Measurements from ENCODE around the gene FARS2.

FARS2 gene

DNA sequence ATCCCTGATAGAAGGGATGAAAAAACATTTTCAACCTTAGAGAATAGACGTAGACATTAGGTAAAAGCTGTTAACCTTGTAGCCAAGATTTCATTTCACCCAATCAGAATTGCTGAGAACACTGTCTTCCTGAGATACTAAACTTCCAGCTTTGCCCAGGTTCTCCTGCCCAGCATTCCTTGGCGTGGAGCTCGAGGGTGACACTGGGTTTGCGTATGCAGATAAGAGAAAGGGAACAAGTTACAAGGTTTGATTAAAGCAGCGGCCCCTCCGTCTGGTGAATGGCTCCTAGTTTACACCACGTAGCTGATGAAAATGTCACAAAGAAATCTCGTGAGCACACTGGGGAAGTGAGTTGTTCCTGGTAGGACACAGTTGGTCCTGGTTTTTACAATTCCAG, 247.8 kb downstream of the FARS2 start:
- DNase-seq (ENCODE audit: low read depth) = no peak

DNA sequence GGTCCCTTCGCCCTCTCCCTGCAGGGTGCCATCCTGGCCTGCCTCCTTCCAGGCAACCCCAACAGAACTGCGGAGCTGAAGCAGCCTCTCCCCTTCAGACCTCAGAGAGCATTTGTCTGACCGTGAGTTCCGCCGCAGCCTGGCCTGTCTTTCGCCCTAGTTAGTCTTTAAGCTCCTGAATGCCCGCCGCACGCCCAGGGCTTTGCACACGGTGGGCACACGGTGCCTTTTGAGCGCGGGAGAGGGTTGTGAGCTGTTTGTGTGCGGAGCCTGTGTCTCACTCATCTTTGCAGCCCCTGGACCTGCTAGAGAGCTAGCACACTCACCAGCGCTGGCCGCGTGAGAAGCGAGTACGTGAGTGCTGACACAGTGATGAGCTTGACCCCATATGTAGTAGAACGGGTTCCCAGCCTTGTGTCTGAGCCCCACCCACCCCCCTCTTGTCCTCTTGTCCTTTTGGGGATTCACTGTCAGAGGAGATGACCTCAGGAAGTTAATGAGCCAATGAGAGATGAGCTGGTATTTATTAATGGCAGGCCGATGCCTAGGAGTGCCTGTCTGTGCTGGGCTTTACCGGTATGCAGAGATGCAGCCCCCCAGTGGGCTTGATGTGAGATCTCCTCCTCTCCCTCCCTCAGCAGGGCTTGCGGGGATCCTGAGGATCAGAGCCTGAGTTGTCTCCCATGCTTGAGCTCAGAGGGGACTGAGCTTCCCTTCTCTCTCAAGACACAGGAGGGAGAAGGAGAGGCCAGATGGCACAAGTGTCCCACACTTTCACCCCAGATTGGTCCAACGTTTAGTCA, 249.2 kb downstream of the FARS2 start:
- DNase-seq (ENCODE audit: low read depth) = no peak

DNA sequence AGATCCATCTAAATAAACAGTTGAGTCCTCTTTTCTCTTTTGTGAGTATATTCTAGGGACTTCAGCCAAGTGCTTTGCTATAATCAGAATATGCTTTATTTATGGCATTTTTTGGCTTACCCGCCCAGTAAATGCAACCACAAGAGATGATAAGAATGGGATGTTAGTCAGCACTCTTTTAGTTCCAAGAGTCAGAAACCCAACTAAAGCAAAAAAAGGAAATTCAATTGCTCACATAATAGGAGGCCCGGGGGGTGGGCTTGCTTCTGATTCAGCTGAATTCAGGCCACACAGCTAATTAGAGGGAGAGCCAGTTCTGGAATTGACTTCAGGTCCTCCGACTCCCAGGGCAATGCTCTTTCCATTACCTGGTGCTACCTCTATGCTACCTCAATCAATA, 250.6 kb downstream of the FARS2 start:
- no peak for DNase-seq (ENCODE audit: low read depth)

DNA sequence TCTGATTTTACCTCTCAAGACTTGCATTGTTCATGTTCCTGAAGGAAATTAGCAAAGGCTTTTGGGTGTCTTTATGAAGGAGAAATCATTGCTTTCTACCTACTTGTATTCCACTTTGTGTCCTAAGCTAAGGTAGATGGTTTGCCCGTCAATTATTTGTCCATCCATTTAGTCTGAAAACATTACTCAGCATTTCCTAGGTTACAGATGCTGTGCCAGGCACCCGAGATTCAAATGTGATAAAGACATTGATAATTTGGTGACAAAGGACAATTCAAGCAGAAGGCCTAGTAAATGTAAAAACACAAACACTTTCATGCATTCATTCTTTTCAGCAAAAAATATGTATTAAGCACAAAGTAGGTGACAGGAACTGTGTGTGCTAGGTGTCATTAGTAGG, 251.1 kb downstream of the FARS2 start:
- DNase-seq (ENCODE audit: low read depth) = no peak

DNA sequence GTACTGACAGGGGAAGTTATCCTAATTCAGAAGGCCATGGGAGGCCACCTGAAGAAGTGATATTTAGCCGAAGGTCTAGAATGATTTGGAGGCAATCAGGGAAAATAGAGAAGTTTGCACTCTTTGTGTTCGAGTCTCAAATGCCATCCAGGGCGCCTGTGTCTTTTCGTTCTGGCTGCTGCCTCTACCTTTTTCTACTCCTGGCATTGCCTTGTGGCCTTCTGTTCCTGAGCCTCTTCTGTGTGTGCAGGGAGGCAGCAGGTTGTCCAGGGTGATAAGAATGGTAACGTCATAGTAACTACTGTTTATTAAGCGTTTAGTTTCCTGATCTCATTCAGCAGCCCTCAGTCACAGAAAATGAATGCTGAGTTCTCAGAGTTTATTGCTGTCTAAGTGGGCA, 252.1 kb downstream of the FARS2 start:
- no peak for DNase-seq (ENCODE audit: low read depth)

DNA sequence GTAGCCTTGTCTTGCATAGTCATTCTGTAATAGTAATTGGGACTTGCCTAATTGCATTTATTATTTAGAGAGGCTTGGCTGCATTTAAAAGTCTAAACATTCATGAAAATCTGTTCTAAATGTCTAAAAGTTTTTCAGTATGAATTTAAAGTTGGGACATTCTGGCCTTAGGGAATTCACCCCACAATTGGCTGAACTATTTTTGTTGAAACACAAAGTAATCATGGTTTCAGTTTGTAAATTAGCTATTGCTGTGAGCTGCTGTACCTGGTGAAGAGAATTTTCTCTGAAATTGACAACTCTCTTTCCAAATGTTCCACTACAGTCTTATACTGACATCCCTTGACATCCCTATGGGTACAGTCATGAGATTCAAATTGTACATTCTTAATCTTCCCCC, 253.0 kb downstream of the FARS2 start:
- DNase-seq (ENCODE audit: low read depth) = no peak

DNA sequence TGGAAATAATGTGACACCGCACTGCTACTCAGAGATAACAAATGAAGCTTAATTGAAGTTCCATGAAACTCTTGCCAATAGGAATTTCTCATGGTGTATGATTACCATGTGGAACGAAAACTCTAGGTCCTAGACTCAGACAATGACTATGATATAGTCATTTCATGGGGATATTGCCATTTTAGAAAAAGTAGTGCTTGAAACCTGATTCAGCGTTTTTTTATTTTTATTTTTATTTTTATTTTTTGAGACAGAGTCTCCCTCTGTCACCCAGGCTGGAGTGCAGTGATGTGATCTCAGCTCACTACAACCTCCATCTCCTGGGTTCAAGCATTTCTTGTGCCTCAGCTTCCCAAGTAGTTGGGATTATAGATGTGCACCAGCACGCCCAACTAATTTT, 253.9 kb downstream of the FARS2 start:
- no peak for DNase-seq (ENCODE audit: low read depth)

DNA sequence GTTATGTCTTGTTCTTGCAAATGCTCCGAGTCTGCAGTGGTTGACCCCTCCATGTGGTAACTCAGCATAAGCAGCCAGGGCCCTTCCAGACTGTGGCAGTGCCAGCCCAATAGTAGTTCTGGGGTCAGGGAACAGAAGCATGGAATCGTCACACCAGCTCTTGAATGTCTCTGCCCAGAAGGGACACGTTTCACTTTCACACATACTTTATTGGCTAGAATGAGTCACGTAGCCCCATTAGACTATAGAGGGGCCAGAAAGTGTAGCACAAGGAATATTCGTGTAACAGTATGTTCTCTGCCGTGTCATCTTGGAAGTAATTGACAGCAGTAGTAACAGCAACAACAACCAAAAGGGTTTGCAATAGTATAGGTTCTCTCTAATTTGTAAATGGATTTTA, 254.7 kb downstream of the FARS2 start:
- DNase-seq (ENCODE audit: low read depth) = no peak

DNA sequence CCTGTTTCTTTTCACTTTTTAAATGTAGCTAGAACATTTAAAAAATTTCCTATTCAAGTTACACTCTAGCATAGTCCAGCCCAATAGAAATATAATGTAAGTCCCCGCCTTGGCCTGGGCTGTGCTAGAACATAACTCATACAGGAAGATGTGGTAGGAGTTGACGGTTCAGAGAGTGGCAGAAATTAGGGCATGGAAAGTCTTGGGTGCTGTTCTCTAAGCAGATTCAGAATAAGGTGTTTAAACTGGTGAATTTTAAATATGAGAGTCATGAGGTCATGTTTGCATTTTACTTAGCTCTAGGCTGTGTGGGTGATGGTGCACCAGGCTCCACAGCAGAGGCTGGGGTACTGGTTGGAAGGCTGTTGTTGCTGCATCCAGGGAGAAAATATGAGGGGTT, 256.5 kb downstream of the FARS2 start:
- no peak for DNase-seq (ENCODE audit: low read depth)

DNA sequence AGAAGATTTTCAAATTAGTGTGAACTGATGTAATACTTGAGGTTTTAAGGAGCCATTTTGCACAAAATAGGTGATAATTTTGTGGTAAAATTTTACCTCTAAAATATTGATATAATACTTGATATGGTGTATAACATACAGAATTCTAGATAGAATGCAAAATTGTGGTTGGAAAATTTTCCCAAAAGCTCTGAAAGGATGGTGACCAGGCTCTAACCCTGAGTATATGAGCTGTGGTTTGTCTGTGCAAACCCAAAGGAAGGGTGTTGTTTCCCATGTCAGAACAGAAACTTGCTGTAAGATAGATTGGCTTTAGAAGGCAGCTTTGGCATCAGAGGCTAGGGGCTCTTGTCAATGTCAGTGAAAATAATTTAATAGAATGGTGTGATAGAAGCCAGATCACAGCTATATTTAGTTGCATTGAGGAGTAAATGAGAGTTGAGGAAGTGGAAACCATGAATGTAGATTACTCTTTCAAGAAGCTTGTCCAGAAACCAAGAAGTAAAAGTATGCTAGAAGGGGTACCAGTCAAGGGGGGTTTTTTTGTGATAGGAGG, 257.7 kb downstream of the FARS2 start:
- no peak for DNase-seq (ENCODE audit: low read depth)

DNA sequence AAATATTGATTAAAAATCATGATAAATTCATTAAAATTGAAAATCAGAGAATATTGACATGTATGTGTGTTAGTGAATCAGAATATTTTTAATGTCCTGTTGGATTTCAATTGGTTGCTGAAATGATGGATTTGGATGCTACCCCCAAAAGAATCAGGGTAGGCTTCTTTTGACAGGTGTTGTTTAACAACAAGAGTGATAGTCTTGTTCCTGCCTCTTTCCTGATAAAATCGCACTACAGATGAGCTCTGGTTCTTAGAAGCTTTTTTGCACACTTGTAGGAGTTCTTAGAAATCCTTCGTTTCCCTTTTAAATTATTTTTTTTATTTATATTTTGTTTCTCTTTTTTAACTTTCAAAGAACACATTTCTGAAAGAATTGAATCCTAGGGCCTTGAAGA, 259.5 kb downstream of the FARS2 start:
- DNase-seq (ENCODE audit: low read depth) = no peak

DNA sequence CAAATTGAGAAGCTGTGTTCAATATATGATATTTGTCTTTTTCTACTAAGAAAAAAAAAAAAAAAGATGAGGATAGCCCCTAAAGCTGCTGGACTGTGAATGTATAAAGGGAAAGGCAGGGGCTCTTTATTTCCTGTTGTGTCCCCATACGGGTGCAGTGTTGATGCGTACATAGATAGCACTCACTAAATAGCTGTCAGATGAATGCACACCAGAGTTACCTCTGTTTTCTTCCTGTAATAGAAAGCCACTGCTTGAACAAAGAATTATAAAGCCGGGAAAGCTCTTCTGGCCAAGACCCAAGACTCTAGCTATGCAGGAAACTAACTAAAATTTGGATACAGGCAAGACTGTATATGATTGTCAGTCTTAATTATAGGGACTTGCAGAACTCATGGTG, 260.0 kb downstream of the FARS2 start:
- DNase-seq (ENCODE audit: low read depth) = no peak

DNA sequence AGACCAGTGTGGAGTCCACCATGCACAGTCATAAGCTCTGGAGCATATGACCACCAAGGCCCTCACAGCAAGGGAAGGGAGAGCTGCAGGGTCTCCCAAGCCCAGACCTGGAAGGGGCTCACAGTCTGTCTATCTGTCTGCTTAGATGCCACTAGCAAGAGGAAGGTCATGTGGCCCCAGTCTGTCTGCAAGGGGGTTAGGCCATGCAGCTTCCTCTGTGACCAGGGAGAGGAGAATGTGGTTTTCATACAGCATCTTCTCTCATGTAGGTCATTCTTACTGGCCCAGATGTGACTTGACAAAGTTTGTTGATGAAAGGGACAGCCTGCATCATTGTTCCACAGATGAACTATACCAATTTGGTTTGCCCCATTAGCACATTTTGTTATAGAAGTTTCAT, 260.8 kb downstream of the FARS2 start:
- no peak for DNase-seq (ENCODE audit: low read depth)

DNA sequence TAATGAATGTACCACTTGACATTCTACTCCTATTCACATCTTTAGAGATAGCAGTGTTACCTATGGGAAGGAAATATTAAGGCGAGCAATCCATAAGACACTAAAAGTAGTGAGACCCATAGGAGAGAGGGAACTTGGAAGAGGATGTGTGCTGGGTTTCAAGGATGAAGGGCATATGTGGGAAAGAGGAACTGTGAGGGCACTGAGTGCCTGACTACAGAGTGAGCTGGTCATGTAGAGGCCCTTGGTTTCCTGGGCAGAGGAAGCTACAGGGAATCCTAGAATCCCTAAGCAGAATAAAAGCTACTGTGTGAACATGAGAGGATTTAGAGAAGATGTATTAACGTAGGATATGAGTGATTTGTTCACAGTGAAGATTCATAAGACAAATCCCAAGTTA, 262.8 kb downstream of the FARS2 start:
- DNase-seq (ENCODE audit: low read depth) = no peak

DNA sequence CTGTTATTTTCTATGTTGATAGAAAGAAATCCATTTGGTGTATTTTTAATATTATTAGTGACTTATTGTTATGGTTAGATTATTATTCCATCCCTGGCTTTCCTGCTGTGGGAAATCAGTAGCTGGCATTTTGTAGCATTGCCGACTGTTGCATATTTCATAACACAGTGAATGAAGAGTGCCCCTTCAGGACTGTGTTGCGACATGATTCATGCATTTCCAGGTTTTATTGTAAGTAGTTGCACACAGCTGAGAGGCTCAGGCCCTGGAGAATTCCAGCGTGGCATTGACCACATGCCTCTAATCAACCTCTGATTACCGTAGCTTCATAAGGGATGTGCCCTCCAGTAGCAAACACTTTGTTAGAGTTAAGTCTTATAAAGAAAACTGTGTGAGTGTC, 263.9 kb downstream of the FARS2 start:
- no peak for DNase-seq (ENCODE audit: low read depth)

DNA sequence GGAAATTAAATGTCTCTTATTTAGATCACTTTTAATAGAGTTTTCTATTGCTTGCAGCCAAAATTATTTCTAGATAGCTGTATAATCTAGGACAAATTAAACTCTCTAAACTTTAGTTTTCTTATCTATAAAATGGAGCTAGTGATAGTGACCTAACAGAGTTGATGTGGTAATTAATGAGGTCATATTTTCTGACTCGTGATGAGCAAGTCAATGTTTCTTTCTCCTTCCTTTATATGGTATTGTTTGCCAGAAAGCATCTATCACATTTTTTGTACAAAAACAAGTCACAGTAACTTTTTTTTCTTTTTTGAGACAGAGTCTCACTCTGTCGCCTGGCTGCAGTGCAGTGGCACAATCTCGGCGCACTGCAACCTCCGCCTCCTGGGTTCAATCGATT, 267.7 kb downstream of the FARS2 start:
- no peak for DNase-seq (ENCODE audit: low read depth)

DNA sequence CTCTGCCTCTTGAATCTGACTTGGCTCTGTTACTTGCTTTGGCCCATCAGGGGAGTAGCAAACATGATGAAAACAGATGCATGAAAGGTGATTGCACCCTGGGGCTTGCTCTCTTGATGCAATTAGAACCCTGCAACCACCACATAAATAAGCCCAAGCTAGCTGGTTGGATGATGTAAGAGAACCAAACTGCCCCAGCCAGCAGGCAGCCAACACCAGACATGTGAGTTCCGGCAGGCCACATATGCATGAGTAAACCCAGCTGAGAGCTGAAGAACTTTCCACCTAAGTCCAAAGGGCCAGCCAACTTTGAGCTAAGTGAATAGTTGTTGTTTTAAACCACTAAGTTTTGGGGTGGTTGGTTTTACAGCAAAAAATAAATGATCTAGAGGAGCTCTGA, 268.4 kb downstream of the FARS2 start:
- DNase-seq (ENCODE audit: low read depth) = no peak

DNA sequence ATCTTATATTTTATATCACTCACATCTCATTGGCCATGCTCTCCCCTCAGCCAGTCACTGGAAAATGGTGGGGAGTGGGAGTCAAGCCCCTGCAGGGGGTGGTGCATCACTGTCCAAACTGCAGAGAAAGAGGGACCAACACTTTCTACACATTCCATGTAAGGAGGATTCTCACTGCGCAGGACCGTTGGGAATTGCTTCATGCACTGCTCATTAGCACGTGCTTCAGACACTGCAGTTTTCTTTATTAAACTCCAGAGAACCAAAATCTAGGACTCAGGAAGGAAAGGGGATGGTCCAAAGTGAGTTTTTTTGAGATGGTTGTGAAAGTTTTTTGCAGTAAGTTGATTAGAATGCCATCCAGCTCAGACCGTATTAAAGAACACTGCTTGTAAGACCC, 269.8 kb downstream of the FARS2 start:
- DNase-seq (ENCODE audit: low read depth) = no peak

DNA sequence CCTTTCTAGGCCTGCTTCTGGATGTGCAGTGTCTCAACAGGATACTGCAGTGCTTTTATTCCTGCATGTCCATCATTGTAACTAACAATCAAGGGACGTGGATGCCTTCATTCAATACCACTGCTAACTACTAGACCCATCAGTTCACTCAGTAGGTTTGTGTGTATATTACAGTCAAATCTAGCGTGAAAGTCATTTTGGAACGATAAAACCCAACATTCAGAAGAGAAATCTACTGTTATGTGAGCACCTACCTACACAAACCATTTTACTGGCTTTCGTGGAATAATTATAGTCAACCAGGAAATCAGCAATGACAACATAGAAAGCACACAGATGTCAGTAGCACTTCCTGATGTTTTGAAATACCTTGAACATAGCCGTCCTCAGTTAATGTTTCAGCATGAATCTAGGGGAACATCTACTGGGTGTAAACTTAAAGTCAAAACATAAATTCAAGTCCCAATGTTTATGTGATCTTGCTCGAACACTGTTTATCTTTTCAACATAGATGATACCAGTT, 270.6 kb downstream of the FARS2 start:
- no peak for DNase-seq (ENCODE audit: low read depth)

DNA sequence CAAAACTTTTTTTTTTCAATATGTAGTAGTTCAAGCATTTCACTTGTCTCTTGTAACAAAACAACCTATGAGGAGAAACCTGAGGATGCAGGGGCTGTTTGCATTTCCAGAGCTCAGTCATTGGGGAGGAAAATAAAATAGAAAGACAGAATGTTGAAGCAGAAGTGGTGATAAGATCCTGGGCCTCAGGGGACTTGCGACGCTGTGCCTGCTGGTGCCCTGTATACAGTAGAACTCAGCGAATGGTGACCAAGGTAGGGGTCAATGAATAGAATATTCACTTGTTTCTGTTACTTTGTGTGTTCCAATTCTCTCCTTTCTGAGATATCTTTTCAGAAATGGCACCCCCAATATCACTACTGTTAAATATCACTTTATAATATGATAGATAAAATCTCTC, 271.6 kb downstream of the FARS2 start:
- no peak for DNase-seq (ENCODE audit: low read depth)

DNA sequence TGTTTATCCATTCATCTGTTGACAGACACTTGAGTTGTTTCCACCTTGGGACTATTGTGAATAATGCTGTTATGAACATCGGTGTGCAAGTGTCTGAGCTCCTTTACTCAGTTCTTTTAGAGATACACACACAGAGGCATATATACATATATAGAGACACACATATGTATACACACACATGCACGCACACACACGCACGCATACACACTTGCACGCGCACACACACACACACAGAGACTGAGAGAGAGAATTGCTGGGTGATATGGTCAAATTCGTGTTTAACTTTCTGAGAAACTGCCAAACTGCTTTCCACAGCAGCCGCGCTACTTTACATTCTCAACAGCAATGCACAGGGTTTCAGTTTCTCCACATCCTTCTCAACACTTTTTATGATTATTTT, 273.3 kb downstream of the FARS2 start:
- DNase-seq (ENCODE audit: low read depth) = no peak

DNA sequence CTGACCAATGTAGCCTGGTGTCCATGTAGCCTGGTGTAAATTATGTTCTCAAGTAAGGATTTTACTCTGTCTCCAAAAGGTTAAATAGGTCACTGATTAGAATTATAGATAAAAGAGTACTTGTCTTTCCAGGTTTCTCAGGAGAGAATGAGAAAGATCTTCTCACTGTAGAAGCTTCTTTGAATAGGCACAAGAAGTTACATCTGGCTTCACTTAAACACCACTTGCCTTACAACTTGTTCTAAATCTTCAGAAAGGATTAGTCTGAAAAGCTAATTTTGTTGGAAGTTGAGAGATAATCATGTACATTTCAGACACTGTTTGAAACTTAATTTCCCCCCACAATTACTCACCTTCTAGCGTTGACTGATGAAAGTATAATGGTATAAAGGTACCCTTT, 275.3 kb downstream of the FARS2 start:
- no peak for DNase-seq (ENCODE audit: low read depth)

DNA sequence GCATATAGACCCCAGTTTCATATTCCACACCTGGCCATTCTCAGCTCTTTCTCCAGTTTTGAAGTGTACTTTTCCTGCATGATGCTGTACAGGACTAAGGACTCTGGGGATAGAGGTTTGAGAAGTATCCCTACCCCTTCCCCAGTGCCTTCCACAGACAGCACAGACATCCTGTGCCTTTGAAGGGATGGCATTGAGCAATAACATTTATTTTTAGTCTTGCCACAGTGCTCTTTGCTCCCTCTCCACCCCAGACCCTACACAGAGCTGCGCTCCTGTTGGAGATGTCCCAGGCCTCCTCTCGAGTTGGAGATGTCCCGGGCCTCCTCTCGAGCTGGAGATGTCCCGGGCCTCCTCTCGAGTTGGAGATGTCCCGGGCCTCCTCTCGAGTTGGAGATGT, 275.8 kb downstream of the FARS2 start:
- DNase-seq (ENCODE audit: low read depth) = no peak

DNA sequence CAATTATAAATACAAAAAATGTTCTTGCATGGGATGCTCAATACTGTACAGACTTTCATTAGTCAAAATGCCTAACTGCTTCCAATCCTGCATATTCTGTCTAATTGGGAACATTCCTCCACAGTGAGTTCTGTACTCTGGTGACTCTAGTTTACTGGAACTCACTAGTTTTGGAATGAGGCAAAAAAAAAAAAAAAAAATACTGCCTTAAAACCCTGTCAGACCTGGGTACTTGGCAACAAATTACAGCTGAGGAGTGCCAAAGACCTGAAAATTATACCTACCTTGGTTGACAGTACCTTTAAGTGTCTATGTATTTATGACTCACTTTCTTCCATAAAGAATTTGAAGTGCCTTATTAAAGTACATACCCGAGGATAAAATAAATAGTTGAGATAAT, 276.7 kb downstream of the FARS2 start:
- no peak for DNase-seq (ENCODE audit: low read depth)

All from T follicular helper cell (primary cell).